ENCODE results near the gene RARG.

The RARG gene

GRCh38 chr12:53241623-53242412 lies 9.8 kb upstream of the RARG start:
- no peak for DNase-seq

GRCh38 chr12:53239643-53240258 lies 7.7 kb upstream of the RARG start:
- DNase-seq: no peak

GRCh38 chr12:53236443-53237111 lies 4.6 kb upstream of the RARG start:
- DNase-seq: no peak

GRCh38 chr12:53235742-53236442 lies 3.9 kb upstream of the RARG start:
- no peak for DNase-seq

GRCh38 chr12:53235164-53235563 lies 3.2 kb upstream of the RARG start:
- DNase-seq: no peak

GRCh38 chr12:53234271-53234914 lies 2.4 kb upstream of the RARG start:
- DNase-seq: no peak

GRCh38 chr12:53233671-53234121 lies 1.7 kb upstream of the RARG start:
- DNase-seq: no peak

GRCh38 chr12:53232646-53233461 lies 845 bp upstream of the RARG start:
- DNase-seq: no peak

- DNase-seq: no peak
Measured at GRCh38 chr12:53231671-53231920, 413 bp downstream of the RARG start.

- DNase-seq: no peak
Measured at GRCh38 chr12:53230108-53230845, 1.7 kb downstream of the RARG start.

GRCh38 chr12:53229454-53229853 lies 2.6 kb downstream of the RARG start:
- DNase-seq: no peak

GRCh38 chr12:53227836-53228235 lies 4.2 kb downstream of the RARG start:
- DNase-seq: no peak

GRCh38 chr12:53227341-53227740 lies 4.7 kb downstream of the RARG start:
- DNase-seq: no peak

GRCh38 chr12:53226815-53227214 lies 5.2 kb downstream of the RARG start:
- DNase-seq: no peak

- no peak for DNase-seq
Measured at GRCh38 chr12:53225635-53226424, 6.2 kb downstream of the RARG start.

- DNase-seq: no peak
Measured at GRCh38 chr12:53224897-53225634, 6.9 kb downstream of the RARG start.

GRCh38 chr12:53224061-53224896 lies 7.7 kb downstream of the RARG start:
- DNase-seq: no peak

- no peak for DNase-seq
Measured at GRCh38 chr12:53223389-53224060, 8.5 kb downstream of the RARG start.
